Activated CD4-positive, alpha-beta T cell treated with anti-CD3 and anti-CD28 coated beads, Interleukin-2, amount 10 ng/mL, durations not matched to agents 24 days and 14 days (primary cell): ENCODE measurements around the gene ABCB10. TPM values are rescaled to one million over a fixed set of nuclear protein-coding genes. Genes with fewer than 3 reads are reported as not detected.
A peak's percentile ranks its signal among the peaks of the same experiment; 100 is the strongest.
"Not testable (repeated sequence)": the region's sequence is repeated elsewhere in the genome, so short reads cannot be mapped to it uniquely, and the experiment has no call there.

Experiments used
- DNase-seq: peaks from one replicate; pipeline ENCODE4 v3.0.0; 2022
- H3K27ac Mint-ChIP-seq: one replicate; pipeline ENCODE4 v1.8.0; 2022; ENCODE audit warnings: mild to moderate bottlenecking, mixed read lengths
- H3K27me3 Mint-ChIP-seq: one replicate; pipeline ENCODE4 v1.8.0; 2022; ENCODE audit warnings: mixed read lengths
- H3K36me3 Mint-ChIP-seq: one replicate; pipeline ENCODE4 v1.8.0; 2022; ENCODE audit warnings: low read depth, mild to moderate bottlenecking, mixed read lengths
- H3K4me1 Mint-ChIP-seq: one replicate; pipeline ENCODE4 v1.8.0; 2021; ENCODE audit warnings: mixed read lengths
- H3K4me3 Mint-ChIP-seq: one replicate; pipeline ENCODE4 v1.8.0; 2022; ENCODE audit warnings: mild to moderate bottlenecking, moderate library complexity, mixed read lengths
- H3K9me3 Mint-ChIP-seq: one replicate; pipeline ENCODE4 v1.8.0; 2021; ENCODE audit warnings: mixed read lengths
- intact Hi-C: fragments of 100-400 bp; cut with micrococcal nuclease; formaldehyde crosslinking; loops from one replicate; pipeline ENCODE4 v1.15.1; 2023
- total RNA-seq: library from RNA; stranded (reverse); gene quantifications from 2 replicates; pipeline ENCODE4 v1.2.3, GENCODE V29; 2022

ABCB10 gene
- total RNA-seq, 1 donor from 2014 or later: 49.7 TPM

DNA sequence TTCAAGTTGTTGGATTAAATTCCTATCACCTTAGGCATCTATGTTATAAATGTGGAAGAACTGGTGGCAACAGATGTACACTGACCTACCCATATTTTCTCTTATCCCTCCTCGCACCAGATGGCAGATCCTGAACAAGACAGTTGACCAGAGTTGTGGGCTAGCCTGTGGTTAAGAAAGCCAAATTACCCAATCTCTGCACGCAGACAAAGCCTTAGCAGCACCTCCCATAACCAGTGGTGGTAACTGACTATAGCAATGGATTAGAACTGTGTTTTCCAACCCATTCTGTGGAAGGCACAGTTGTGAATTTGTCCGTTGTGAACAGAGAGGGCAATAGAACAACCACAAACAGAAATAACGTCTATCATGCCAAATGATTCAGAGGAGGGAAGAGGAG is 20.6 kb downstream of the ABCB10 start:
- H3K9me3 Mint-ChIP-seq: no peaks in the 10 kb centered on the region
- intact Hi-C loops: no loop called here
- H3K4me3 Mint-ChIP-seq: no peak overlapping the region
- no peaks in the 10 kb centered on the region for H3K27me3 Mint-ChIP-seq
- H3K36me3 Mint-ChIP-seq: peaks cover 63% of the 10 kb centered on the region
- peak overlapping the region; percentile 16 for H3K27ac Mint-ChIP-seq
- H3K4me1 Mint-ChIP-seq: peaks cover 12% of the 10 kb centered on the region
- DNase-seq: no peak

DNA sequence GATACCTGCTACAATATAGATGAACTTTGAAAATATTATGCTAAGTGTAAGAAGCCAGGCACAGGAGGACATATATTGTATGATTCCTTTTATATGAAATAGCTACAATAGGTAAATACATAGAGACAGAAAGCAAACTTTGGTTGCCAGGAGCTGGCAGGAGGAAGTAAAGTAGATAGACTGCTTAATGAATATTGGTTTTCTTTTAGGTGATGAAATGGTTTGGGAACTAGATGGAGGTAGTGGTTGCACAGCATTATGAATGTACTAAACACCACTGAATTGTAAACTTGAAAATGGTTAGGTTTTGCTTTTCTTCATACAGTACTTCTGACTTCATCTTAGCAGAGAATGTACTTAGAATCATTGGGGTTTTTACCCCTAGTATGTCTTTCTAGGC is 21.5 kb downstream of the ABCB10 start:
- H3K4me3 Mint-ChIP-seq: no peak overlapping the region
- peaks cover 5% of the 10 kb centered on the region for H3K4me1 Mint-ChIP-seq
- H3K9me3 Mint-ChIP-seq: no peaks in the 10 kb centered on the region
- H3K27ac Mint-ChIP-seq: no peak overlapping the region
- intact Hi-C loops: no loop called here
- H3K27me3 Mint-ChIP-seq: no peaks in the 10 kb centered on the region
- H3K36me3 Mint-ChIP-seq: peaks cover 58% of the 10 kb centered on the region
- DNase-seq: no peak

DNA sequence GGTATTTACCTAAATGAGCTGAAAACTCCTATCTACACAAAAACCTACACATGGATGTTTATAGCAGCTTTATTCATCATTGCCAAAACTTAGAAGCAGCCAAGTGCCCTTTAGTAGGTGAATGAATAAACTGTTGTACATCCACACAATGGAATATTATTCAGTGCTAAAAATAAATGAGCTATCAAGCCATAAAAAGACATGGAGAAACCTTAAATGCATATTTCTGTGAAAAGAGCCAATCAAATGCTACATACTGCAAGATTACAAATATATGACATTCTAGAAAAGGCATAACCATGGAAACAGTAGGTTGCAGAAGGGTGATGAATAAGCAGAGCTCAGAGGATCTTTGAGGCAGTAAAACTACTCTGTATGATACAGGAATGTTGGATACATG is 23.3 kb downstream of the ABCB10 start:
- Mint-ChIP-seq H3K27me3 (no peaks in the 10 kb centered on the region), H3K9me3 (no peaks in the 10 kb centered on the region), H3K4me1 (no peaks in the 10 kb centered on the region), H3K4me3 (no peak overlapping the region), H3K27ac (no peak overlapping the region), H3K36me3 (peaks cover 58% of the 10 kb centered on the region)
- intact Hi-C loops: no loop called here
- no peak for DNase-seq

DNA sequence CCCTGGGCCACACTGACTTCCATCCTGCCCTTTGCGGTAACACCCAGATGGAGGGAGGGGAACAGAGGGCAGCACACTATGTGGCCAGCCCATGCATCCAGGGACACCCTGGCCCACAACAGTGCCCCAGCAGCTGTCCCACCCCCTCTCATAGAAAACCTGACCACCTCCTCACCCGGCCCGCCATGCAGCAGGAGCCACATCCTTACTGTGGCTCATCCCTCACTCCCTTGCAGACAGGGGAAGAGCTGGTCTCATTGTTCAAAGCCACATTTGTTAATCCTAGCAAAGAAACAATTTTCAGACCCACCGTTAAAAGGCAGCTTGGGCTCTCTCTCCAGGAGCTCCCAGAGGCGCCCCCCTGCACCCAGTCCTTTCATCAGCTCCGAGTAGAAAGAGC is 27.2 kb downstream of the ABCB10 start:
- H3K4me1 Mint-ChIP-seq: peaks cover 2% of the 10 kb centered on the region
- no peak for DNase-seq
- no peak overlapping the region for H3K27ac Mint-ChIP-seq
- no peak overlapping the region for H3K4me3 Mint-ChIP-seq
- peaks cover 47% of the 10 kb centered on the region for H3K36me3 Mint-ChIP-seq
- no peaks in the 10 kb centered on the region for H3K27me3 Mint-ChIP-seq
- intact Hi-C loops: no loop called here
- no peaks in the 10 kb centered on the region for H3K9me3 Mint-ChIP-seq

DNA sequence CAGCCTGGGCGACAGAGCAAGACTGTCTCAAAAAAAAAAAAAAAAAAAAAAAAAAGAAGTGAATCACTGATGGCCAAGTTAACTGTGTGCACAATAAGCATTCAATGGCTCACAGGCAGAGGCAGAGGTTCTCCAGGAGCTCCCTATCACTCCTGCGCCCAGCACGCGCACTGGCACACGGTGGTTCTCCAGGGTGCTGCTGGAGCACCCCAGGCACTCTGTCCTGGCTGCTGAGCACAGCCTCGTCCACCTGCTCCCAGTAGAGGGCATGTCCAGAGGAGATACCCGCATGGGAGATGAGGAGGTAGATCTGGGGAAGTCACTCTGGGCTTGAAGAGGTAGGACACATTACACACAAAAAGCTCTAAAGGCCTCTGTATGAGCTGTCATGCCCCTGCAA is 28.9 kb downstream of the ABCB10 start:
- H3K4me1 Mint-ChIP-seq: peaks cover 9% of the 10 kb centered on the region
- no peaks in the 10 kb centered on the region for H3K27me3 Mint-ChIP-seq
- H3K9me3 Mint-ChIP-seq: no peaks in the 10 kb centered on the region
- no peak overlapping the region for H3K4me3 Mint-ChIP-seq
- peaks cover 51% of the 10 kb centered on the region for H3K36me3 Mint-ChIP-seq
- DNase-seq: no peak
- intact Hi-C loops: no loop called here
- no peak overlapping the region for H3K27ac Mint-ChIP-seq

DNA sequence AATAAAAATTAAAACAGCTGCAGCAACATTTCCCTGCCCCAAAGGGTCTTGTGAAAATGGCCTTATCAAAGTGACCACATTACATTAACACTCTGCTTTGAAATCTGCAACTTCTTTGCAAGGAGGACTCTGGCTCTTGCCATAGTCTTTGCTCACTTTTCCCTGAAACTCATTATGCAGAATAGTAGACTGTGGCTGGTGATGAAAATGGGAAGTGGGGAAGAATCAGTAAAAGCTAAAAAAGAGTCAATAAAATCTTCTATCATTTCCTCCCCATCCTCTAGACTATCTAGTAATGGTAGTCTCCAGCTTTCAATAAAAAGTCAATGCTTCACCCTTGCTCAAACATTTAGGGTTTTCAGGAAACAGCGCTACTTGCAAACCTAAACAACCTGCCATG is 31.8 kb downstream of the ABCB10 start:
- H3K4me1 Mint-ChIP-seq: peaks cover 9% of the 10 kb centered on the region
- DNase-seq: no peak
- no peak overlapping the region for H3K4me3 Mint-ChIP-seq
- no peak overlapping the region for H3K27ac Mint-ChIP-seq
- no peaks in the 10 kb centered on the region for H3K9me3 Mint-ChIP-seq
- intact Hi-C loops: no loop called here
- no peaks in the 10 kb centered on the region for H3K27me3 Mint-ChIP-seq
- peaks cover 44% of the 10 kb centered on the region for H3K36me3 Mint-ChIP-seq

DNA sequence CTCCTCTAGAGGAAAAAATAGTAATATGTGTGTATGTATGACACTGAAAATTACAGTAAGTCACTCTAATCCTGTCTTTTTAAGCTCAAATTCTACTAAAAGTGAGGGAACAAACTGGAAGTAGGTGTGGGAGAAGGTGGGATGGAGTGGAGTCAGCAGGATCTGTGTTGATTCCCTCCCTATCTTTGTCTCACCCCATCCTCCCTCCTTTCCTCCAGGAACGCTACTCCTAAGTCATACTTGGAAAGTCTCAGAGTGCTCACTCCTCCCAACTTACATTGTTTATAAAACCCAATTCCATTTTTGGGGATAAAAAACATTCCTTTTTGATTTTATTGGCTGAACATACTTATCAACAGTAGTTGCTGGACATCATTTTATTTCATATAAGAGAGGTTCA is 35.5 kb downstream of the ABCB10 start:
- Mint-ChIP-seq H3K27ac (no peak overlapping the region), H3K36me3 (peaks cover 39% of the 10 kb centered on the region)

DNA sequence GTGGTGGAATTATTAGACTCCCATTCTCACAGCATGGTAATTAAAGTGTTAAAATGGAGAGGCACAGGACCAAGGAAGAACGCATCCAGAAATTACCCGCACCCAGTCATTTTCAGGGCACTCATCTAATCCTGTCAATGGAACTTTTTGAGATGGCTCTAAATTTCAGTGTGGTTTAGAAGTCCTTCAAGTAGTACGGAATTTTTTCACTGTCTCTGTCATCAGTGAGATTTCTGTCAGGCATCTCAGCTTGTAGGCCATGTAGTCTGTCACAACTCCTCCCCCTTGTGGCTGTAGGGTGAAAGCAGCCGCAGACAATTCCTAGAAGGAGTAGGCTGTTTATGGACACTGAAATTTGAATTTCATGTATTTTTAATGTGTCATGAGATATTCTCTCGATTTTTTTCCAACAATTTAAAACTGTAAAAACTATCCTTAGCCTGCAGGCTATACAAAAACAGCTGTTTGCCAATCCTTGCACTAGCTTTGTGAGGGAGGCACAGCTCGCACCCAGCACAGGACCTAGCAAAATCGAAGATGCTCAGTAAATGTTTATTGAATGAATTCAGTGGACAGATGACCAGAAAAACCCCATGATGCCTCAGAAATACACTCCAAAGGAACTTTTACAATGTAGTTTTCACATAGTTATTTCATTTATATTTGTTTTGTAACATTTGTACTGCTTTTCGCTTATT is 43.8 kb downstream of the ABCB10 start:
- H3K4me3 Mint-ChIP-seq: no peak overlapping the region
- peaks cover 8% of the 10 kb centered on the region for H3K4me1 Mint-ChIP-seq
- peaks cover 14% of the 10 kb centered on the region for H3K36me3 Mint-ChIP-seq
- DNase-seq: peak; percentile 88
- no peak overlapping the region for H3K27ac Mint-ChIP-seq
- no peaks in the 10 kb centered on the region for H3K9me3 Mint-ChIP-seq
- H3K27me3 Mint-ChIP-seq: no peaks in the 10 kb centered on the region
- intact Hi-C loops: loop anchor here (1.0 kb wide), 1 partner anchor 256 kb away; no protein-coding TSS in a partner anchor

More for the DNA sequence above, 35.5 kb downstream of the ABCB10 start:
- Mint-ChIP-seq H3K27me3 (no peaks in the 10 kb centered on the region), H3K4me1 (peaks cover 9% of the 10 kb centered on the region), H3K4me3 (no peak overlapping the region), H3K9me3 (no peaks in the 10 kb centered on the region)
- intact Hi-C loops: no loop called here
- no peak for DNase-seq

DNA sequence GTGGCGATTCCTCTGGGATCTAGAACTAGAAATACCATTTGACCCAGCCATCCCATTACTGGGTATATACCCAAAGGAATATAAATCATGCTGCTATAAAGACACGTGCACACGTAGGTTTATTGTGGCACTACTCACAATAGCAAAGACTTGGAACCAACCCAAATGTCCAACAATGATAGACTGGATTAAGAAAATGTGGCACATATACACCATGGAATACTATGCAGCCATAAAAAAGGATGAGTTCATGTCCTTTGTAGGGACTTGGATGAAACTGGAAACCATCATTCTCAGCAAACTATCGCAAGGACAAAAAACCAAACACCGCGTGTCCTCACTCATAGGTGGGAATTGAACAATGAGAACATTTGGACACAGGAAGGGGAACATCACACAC is 46.9 kb downstream of the ABCB10 start:
- DNase-seq, H3K4me3 Mint-ChIP-seq, H3K27me3 Mint-ChIP-seq, intact Hi-C loops, H3K36me3 Mint-ChIP-seq, H3K9me3 Mint-ChIP-seq, H3K27ac Mint-ChIP-seq: not testable (repeated sequence)
- peaks cover 30% of the 10 kb centered on the region for H3K4me1 Mint-ChIP-seq

DNA sequence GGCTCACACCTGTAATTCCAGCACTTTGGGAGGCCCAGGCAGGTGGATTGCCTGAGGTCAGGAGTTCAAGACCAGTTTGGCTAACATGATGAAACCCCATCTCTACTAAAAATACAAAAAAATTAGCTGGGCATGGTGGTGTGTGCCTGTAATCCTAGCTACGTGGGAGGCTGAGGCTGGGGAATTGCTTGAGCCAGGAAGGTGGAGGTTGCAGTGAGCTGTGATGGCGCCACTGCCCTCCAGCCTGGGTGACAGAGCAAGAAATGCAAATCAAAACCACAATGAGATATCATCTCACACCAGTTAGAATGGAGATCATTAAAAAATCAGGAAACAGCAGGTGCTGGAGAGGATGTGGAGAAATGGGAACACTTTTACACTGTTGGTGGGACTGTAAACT is 47.3 kb downstream of the ABCB10 start:
- H3K4me1 Mint-ChIP-seq: peaks cover 34% of the 10 kb centered on the region
- H3K27me3 Mint-ChIP-seq, DNase-seq, H3K4me3 Mint-ChIP-seq, H3K36me3 Mint-ChIP-seq, H3K27ac Mint-ChIP-seq, intact Hi-C loops, H3K9me3 Mint-ChIP-seq: not testable (repeated sequence)

DNA sequence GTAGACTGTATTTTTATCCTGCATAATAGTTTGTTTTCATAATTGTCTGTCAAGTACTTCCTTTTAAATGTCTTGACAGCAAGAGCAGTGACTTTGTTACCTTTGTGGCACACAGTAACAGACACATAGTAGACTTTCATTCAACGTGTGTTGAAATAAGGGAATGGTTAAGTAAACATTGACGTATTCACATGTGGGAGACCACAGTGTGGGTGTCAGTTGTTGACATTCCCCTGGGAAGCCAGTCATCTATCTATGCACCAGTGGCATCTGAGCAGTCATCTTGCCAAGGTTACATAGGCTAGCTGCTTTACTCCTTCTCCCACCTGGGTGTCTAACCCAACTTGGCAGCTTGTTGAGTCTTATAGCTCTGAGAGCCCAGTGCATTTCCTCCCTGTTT is 48.9 kb downstream of the ABCB10 start:
- Mint-ChIP-seq H3K36me3 (peaks cover 10% of the 10 kb centered on the region), H3K4me3 (peak overlapping the region; percentile 92)
- DNase-seq: no peak

DNA sequence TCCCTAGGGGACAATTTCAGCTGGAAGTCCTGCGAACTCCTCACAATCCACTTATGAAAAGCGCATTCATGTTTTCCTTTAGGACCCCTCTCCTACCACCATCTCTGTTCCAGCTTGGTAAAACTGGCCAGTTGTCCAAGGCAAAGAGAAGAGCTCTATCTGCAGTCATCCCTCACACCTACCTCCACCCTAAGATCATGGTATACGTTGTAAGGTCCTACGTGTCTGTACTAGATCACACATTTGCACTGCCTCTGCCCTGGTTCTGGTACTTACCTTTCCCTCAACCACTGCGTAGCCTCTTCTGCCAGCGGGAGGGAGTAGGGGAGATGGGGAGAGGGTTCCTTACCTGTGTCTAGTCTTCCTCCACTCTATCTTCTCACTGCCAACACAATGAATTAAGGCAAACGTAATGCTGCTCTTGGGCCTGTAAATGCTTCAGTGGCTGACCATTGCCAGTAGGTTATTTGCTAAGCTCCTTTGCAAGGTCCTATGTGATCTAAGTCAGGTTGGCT is 49.6 kb downstream of the ABCB10 start:
- peaks cover 5% of the 10 kb centered on the region for H3K9me3 Mint-ChIP-seq
- peaks cover 2% of the 10 kb centered on the region for H3K27me3 Mint-ChIP-seq
- no peak for DNase-seq
- intact Hi-C loops: loop anchor here (2.0 kb wide), 2 partner anchors 50 to 116 kb away; partner anchors contain the start of gene ABCB10
- peak overlapping the region; percentile 92 for H3K4me3 Mint-ChIP-seq
- H3K36me3 Mint-ChIP-seq: peaks cover 14% of the 10 kb centered on the region
- peaks cover 30% of the 10 kb centered on the region for H3K4me1 Mint-ChIP-seq
- H3K27ac Mint-ChIP-seq: peak overlapping the region; percentile 92

More for the DNA sequence above, 48.9 kb downstream of the ABCB10 start:
- H3K4me1 Mint-ChIP-seq: peaks cover 32% of the 10 kb centered on the region
- peaks cover 2% of the 10 kb centered on the region for H3K27me3 Mint-ChIP-seq
- intact Hi-C loops: loop anchor here (2.0 kb wide), 2 partner anchors 49 to 115 kb away; partner anchors contain the start of gene ABCB10
- H3K9me3 Mint-ChIP-seq: peaks cover 5% of the 10 kb centered on the region
- H3K27ac Mint-ChIP-seq: peak overlapping the region; percentile 92

DNA sequence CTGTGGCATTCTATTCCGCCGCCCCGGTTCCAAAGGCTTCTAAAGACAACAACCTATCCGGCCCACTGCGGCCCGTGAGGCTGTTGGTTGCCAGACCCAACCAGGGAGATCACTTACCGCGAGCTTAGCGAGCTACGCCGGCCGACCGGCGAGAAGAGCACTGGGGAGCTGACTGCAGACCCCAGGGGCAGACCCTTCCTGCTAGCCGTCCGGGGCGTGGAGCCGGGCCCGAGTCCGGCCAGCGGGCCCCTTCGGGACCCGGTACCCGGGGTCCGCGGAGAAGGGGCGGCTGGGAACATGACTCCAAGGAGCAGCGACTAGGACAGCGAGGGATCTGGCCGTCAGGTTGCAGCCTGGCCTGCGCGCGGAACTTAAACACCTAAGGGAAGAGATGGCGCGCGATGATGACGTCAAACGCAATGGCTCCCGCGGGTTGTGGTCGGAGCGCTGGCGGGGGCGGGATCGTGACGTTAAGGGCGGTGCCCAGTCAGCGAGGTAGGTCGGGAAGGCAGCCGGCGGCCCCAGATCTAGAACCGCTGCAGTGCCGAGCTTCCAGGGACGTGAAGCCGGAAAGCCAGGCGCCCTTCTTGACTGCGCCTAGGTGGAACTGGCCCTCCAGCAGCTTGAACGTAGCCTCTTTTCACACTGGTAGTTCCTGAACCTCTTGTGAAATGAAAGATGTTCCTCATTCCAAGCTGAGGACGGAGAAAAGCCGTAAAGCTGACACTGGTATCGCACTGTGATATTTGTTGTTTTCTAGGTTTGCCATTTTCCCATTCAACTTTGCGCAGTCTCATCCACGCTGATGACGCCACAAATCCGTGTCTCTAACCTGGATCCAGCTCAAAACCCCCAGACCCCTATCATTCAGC is 50.3 kb downstream of the ABCB10 start, which contains the start of gene NUP133:
NUP133 (minus strand) TSS at position 391 of the 872 bp plus-strand sequence; CDS start at position 299, 92 bp downstream.
- peak; percentile 99 for DNase-seq
- peaks cover 5% of the 10 kb centered on the region for H3K9me3 Mint-ChIP-seq
- peaks cover 14% of the 10 kb centered on the region for H3K36me3 Mint-ChIP-seq
- H3K4me1 Mint-ChIP-seq: peaks cover 32% of the 10 kb centered on the region
- peak within 1 kb of the TSS; percentile 92 for H3K4me3 Mint-ChIP-seq
- intact Hi-C loops: loop anchor here (2.0 kb wide), 2 partner anchors 51 to 117 kb away; partner anchors contain the start of gene ABCB10
- peaks cover 2% of the 10 kb centered on the region for H3K27me3 Mint-ChIP-seq
- peak within 1 kb of the TSS; percentile 92 for H3K27ac Mint-ChIP-seq

DNA sequence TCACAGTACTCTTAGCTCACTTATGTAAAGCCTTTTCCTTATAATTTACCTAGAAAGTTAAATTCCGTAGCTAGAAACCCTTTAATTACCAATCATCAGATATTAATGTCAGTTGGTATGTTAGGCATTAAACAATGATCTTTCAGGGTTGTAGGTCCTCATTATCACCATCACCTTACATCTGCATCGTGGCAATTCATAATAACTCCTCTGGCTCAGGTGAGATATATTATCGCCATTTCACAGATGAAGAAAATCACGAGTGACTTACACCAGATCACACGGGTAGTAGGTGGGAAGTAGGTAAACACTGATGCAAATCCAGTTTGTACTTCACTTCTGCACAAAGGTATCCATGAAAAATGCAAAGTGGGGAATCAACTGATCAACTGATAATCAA is 51.0 kb downstream of the ABCB10 start:
- H3K27ac Mint-ChIP-seq: peak overlapping the region; percentile 92
- H3K4me3 Mint-ChIP-seq: peak overlapping the region; percentile 92
- peaks cover 2% of the 10 kb centered on the region for H3K27me3 Mint-ChIP-seq
- no peak for DNase-seq
- intact Hi-C loops: no loop called here
- H3K9me3 Mint-ChIP-seq: peaks cover 5% of the 10 kb centered on the region
- H3K36me3 Mint-ChIP-seq: peaks cover 17% of the 10 kb centered on the region
- H3K4me1 Mint-ChIP-seq: peaks cover 32% of the 10 kb centered on the region
